K562 (cell line): ENCODE data around the gene FXYD1. TPM values are rescaled to one million over a fixed set of nuclear protein-coding genes. Genes with fewer than 3 reads are reported as not detected.

Source experiments
- ATAC-seq: fragments of 200-7000 bp; cut with Tn5 transposase; 3 replicates; pipeline ENCODE4 v1.9.1; 2020; ENCODE audit warnings: moderate library complexity
- BruUV-seq: library from RNA; stranded (reverse); fragments of 400-500 nt; replicated peaks from 2 replicates; lab custom pipeline; 2021; lab: Mats Ljungman, UMichigan
- CTCF ChIA-PET: fragments of 300-600 bp; formaldehyde crosslinking; extraction: SDS; loops from one replicate; lab custom pipeline; 2021; ENCODE audit warnings: low intra/inter-chr PET ratio; lab: Yijun Ruan, JAX
- POLR2A ChIA-PET: fragments of 300-600, 350-650 bp; sonication (Branson Sonifier 250); formaldehyde crosslinking; extraction: SDS; loops from one replicate; lab custom pipeline; 2021; ENCODE audit warnings: antibody characterized with exemption, inconsistent platforms; lab: Yijun Ruan, JAX
- DNase-seq, 4 experiments: peaks; one replicate each; pipeline versions ENCODE4 v3.0.0 to v3.0.0-alpha.2; 2011 to 2018; ENCODE audit warnings: low spot score in 3 of 4, mixed read lengths in 3 of 4; ENCODE audit errors: extremely low read depth in 1 of 4
- FAIRE-seq: peaks from 2 replicates; lab custom pipeline; 2011; peaks lifted over from hg19 to GRCh38; lab: Jason Lieb, UNC
- H2AFZ ChIP-seq: 2 replicates; pipeline ENCODE4 v1.6.0; 2011; ENCODE audit warnings: low read depth, low read length, control low read depth, inconsistent platforms
- H3K27ac ChIP-seq: fragments of 200-600 bp; 3 replicates; pipeline ENCODE4 v1.8.0; 2011; ENCODE audit warnings: low read depth, mild to moderate bottlenecking, control low read depth, inconsistent platforms, low read length, moderate library complexity, mixed read lengths; ENCODE audit errors: extremely low read depth
- H3K27me3 ChIP-seq, 2 experiments: fragments of 300-600 bp in 1 of 2; 2 replicates in 1 of 2; 3 replicates in 1 of 2; pipeline versions ENCODE4 v1.6.0 to v1.8.0; 2011; ENCODE audit warnings: inconsistent platforms in 2 of 2, low read length in 2 of 2, mild to moderate bottlenecking in 1 of 2, mixed read lengths in 1 of 2, moderate library complexity in 1 of 2; ENCODE audit not compliant: control insufficient read depth in 2 of 2, insufficient read depth in 2 of 2
- H3K36me3 ChIP-seq: fragments of 300-600 bp; 3 replicates; pipeline ENCODE4 v1.8.0; 2011; ENCODE audit warnings: mild to moderate bottlenecking, low read length, inconsistent platforms; ENCODE audit not compliant: control insufficient read depth, insufficient read depth
- H3K4me1 ChIP-seq, 2 experiments: fragments of 200-600 bp in 1 of 2; replicated peaks in 1 of 2; 2 replicates in 1 of 2; 3 replicates in 1 of 2; pipeline versions ENCODE4 v1.5.1 to v1.8.0; 2011; ENCODE audit warnings: inconsistent platforms in 2 of 2, low read length in 2 of 2, mild to moderate bottlenecking in 1 of 2, mixed read lengths in 1 of 2, moderate library complexity in 1 of 2; ENCODE audit not compliant: control insufficient read depth in 2 of 2, insufficient read depth in 2 of 2
- H3K4me2 ChIP-seq: 2 replicates; pipeline ENCODE4 v1.6.1; 2011; ENCODE audit warnings: low read length, control low read depth, inconsistent platforms, mixed read lengths; ENCODE audit not compliant: insufficient read depth
- H3K4me3 ChIP-seq: fragments of 200-600 bp; sonication (generic), shearing (Covaris generic); 2 replicates; pipeline ENCODE4 v1.5.1; 2016; ENCODE audit warnings: control low read depth, inconsistent platforms
- H3K79me2 ChIP-seq: fragments of 200-600 bp; 3 replicates; pipeline ENCODE4 v1.8.0; 2011; ENCODE audit warnings: low read length, inconsistent platforms; ENCODE audit not compliant: control insufficient read depth, insufficient read depth
- H3K9ac ChIP-seq, 2 experiments: 2 replicates each; pipeline versions ENCODE4 v1.6.0 to v1.6.1; 2011; ENCODE audit warnings: low read depth in 2 of 2, low read length in 2 of 2, control low read depth in 1 of 2, inconsistent platforms in 1 of 2, mild to moderate bottlenecking in 1 of 2, mixed read lengths in 1 of 2; ENCODE audit not compliant: insufficient read depth in 1 of 2
- H3K9me1 ChIP-seq: one replicate; pipeline ENCODE4 v1.6.0; 2011; ENCODE audit warnings: inconsistent platforms, mild to moderate bottlenecking, low read length, moderate library complexity; ENCODE audit not compliant: control insufficient read depth, insufficient read depth
- H3K9me3 ChIP-seq: replicated peaks from 2 replicates; pipeline ENCODE4 v1.5.1; 2011; ENCODE audit warnings: low read depth, low read length, inconsistent platforms; ENCODE audit not compliant: control insufficient read depth, insufficient read depth
- H4K20me1 ChIP-seq: replicated peaks from 2 replicates; pipeline ENCODE4 v1.6.1; 2011; ENCODE audit warnings: low read length, inconsistent platforms, mixed read lengths; ENCODE audit not compliant: control insufficient read depth, insufficient read depth
- ID3 ChIP-seq, 2 experiments: fragments of 250-450 bp in 1 of 2; fragments of 450-650 bp in 1 of 2; sonication (Bioruptor Pico) in 1 of 2; IDR thresholded peaks; 2 replicates each; pipeline versions ENCODE4 v1.6.1 to v1.8.0; 2016 to 2021; ENCODE audit warnings: mild to moderate bottlenecking in 2 of 2, moderate library complexity in 2 of 2, missing compliant biosample characterization in 1 of 2, missing genetic modification characterization in 1 of 2
- REST ChIP-seq, 2 experiments: fragments of 450-650 bp; formaldehyde crosslinking in 1 of 2; IDR thresholded peaks; 2 replicates each; pipeline versions ENCODE4 v1.4.0 to v1.6.1; 2014 to 2020; ENCODE audit warnings: mild to moderate bottlenecking in 2 of 2, borderline replicate concordance in 1 of 2, low read depth in 1 of 2
- VEZF1 ChIP-seq: fragments of 200-800 bp; sonication (Bioruptor generic); IDR thresholded peaks from 2 replicates; pipeline ENCODE4 v1.6.1; 2017; ENCODE audit warnings: missing genetic modification characterization, missing compliant biosample characterization
- whole genome bisulfite sequencing: fragments of 100-300 bp; shearing (Covaris generic); methylation state at CpG from one replicate; pipeline ENCODE4 v1.1.6; 2016; ENCODE audit warnings: low coverage, mixed read lengths; ENCODE audit not compliant: insufficient coverage; ENCODE audit errors: missing lambda C conversion rate; 5-methylcytosine and 5-hydroxymethylcytosine counted together
- in situ Hi-C: fragments of 300-500 bp; cut with MboI; formaldehyde crosslinking; loops from 4 replicates; pipeline ENCODE4 v1.15.0; 2018; ENCODE audit warnings: inconsistent platforms, mixed read lengths
- intact Hi-C: fragments of 100-400 bp; cut with micrococcal nuclease; formaldehyde crosslinking; loops from 2 replicates; pipeline ENCODE4 v1.14.2; 2022
- polyA plus RNA-seq, 8 experiments: library from polyadenylated mRNA; depleted of rRNA in 4 of 8; stranded (reverse) in 5 of 8; unstranded in 3 of 8; fragments of >200 nt; fragmentation: Nextera tagmentation in 2 of 8; fragmentation: Illumina TruSeq in 1 of 8; extraction: Ambion mirVana in 2 of 8; extraction: Trizol in 1 of 8; gene quantifications; 2 replicates each; pipeline versions ENCODE4 v1.2.1 to v1.2.3, GENCODE V29; 2011 to 2014; ENCODE audit warnings: inconsistent platforms in 1 of 8, missing spikeins in 1 of 8
- total RNA-seq, 7 experiments: library from RNA; depleted of rRNA in 6 of 7; stranded (reverse); fragments of >200 nt in 6 of 7; fragmentation: Illumina TruSeq in 2 of 7; extraction: Trizol in 2 of 7; gene quantifications; 2 replicates each; pipeline versions ENCODE4 v1.2.1 to v1.2.3, GENCODE V29; 2011 to 2021; ENCODE audit warnings: low replicate concordance in 1 of 7

Gene FXYD1
- total and polyA plus RNA-seq, 9 of the 15 experiments (the other 6 are each of a cell fraction or from before 2014, with no cell fraction given) = 0.40 to 3.2 (median 1.8) TPM; not detected in 3

DNA sequence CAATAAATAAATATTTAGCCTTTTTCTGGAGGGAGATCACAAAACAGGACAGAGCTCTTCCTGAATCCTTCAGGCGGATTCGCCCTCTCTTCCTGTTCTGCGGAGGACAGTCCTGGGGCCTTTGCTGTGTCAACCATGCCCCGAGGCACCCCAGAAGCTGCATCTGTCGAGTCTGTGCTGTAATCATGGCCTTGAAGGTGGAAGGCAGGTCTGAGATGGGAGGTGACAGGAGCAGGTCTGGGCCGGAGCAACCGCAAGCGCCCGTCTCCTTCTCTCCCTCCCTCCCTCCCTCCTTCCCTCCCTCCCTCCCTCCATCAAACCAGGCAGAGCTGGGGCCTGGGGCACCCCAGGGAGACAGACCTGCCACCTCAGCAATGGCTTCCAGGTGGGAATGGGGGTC, 27.6 kb upstream of the FXYD1 start:
- Histone ChIP-seq H3K9ac (peak overlapping the region in 1 of 2 experiments; percentile 86; a peak in 2 of 4 replicates), H3K4me1 (peaks cover 26 to 47% of the 10 kb centered on the region in 2 experiments), H3K36me3 (no peaks in the 10 kb centered on the region), H3K9me1 (no peaks in the 10 kb centered on the region), H2AFZ (peak overlapping the region; percentile 77), H3K27ac (0 out of 3 replicates have a peak overlapping the region, but pooled peaks have one; percentile 8), H3K79me2 (no peaks in the 10 kb centered on the region), H3K4me2 (no peak overlapping the region), H3K9me3 (no peaks in the 10 kb centered on the region), H3K27me3 (peaks cover 0 to 9% of the 10 kb centered on the region in 2 experiments; a peak in 3 of 5 replicates), H3K4me3 (no peak overlapping the region), H4K20me1 (no peaks in the 10 kb centered on the region)
- no peak for FAIRE-seq
- BruUV-seq = no TSS peak
- DNase-seq = peak; percentile 44 to 57 (median 52)
- no peak for TF ChIP-seq ID3 (CRISPR knock-in tag; IDR thresholded peaks at IDR 0.05)
- no peak for TF ChIP-seq ID3 (tag; IDR thresholded peaks at IDR 0.05)
- TF ChIP-seq REST (IDR thresholded peaks at IDR 0.05; ENCODE audit: borderline replicate concordance) = 0 out of 2 replicates have a peak, but pooled peaks have one; percentile 9
- TF ChIP-seq REST (CRISPR knock-in tag; IDR thresholded peaks at IDR 0.05; ENCODE audit: low read depth) = no peak
- 0 out of 2 replicates have a peak, but pooled peaks have one; percentile 16 for TF ChIP-seq VEZF1 (CRISPR knock-in tag)
- ChIA-PET POLR2A (interaction anchor here (0.7 to 1.2 kb wide), 2 partner anchors 10 to 13 kb away, joined by 4 to 6 read pairs; no protein-coding TSS in a partner anchor), CTCF (no interaction called here)
- in situ Hi-C loops (no loop called here), intact Hi-C loops (no loop called here)
- 40% methylated on average over 5 of the region's 9 CpGs for WGBS
- ATAC-seq = peak; percentile 53
